A549 (cell line): ENCODE data around the gene TUBB1. TPM values are rescaled to one million over a fixed set of nuclear protein-coding genes. Genes with fewer than 3 reads are reported as not detected.

Source experiments
- ATAC-seq, 2 experiments: fragments of 200-7000 bp in 1 of 2; fragments of >200 bp in 1 of 2; cut with Nextera tagmentation in 1 of 2; cut with Tn5 transposase in 1 of 2; 3 replicates each; pipeline versions ENCODE4 v1.8.0 to v1.9.1; 2018 to 2020; ENCODE audit warnings: mild to moderate bottlenecking in 1 of 2, moderate library complexity in 1 of 2
- CTCF ChIA-PET: fragments of 300-600 bp; sonication (Branson Sonifier 250); formaldehyde crosslinking; extraction: SDS; loops from one replicate; lab custom pipeline; 2021; ENCODE audit warnings: antibody characterized with exemption, inconsistent platforms; lab: Yijun Ruan, JAX
- POLR2A ChIA-PET: fragments of 350-600 bp; formaldehyde crosslinking; extraction: SDS; loops from one replicate; lab custom pipeline; 2021; ENCODE audit warnings: antibody characterized with exemption, inconsistent platforms; lab: Yijun Ruan, JAX
- DNase-seq, 2 experiments: peaks; one replicate each; pipeline versions ENCODE4 v3.0.0 to v3.0.0-alpha.2; 2011 to 2016; ENCODE audit warnings: low read depth in 1 of 2, low spot score in 1 of 2
- FAIRE-seq: peaks from 2 replicates; lab custom pipeline; 2011; peaks lifted over from hg19 to GRCh38; lab: Jason Lieb, UNC
- H3K27ac ChIP-seq, 2 experiments: fragments of >200 bp; sonication (Bioruptor Twin); formaldehyde crosslinking; 3 replicates each; pipeline ENCODE4 v1.5.1; 2016 to 2017
- H3K4me1 ChIP-seq: fragments of >200 bp; sonication (Bioruptor Twin); formaldehyde crosslinking; 3 replicates; pipeline ENCODE4 v1.6.1; 2016
- H3K4me2 ChIP-seq: fragments of >200 bp; sonication (Bioruptor Twin); formaldehyde crosslinking; 3 replicates; pipeline ENCODE4 v1.6.1; 2016
- H3K4me3 ChIP-seq: fragments of >200 bp; sonication (Bioruptor Twin); formaldehyde crosslinking; 3 replicates; pipeline ENCODE4 v1.5.1; 2016
- H3K9me3 ChIP-seq: fragments of >200 bp; sonication (Bioruptor Twin); formaldehyde crosslinking; 3 replicates; pipeline ENCODE4 v1.6.1; 2016
- BHLHE40 ChIP-seq: IDR thresholded peaks from 2 replicates; pipeline ENCODE4 v1.6.1; 2012; ENCODE audit warnings: low read depth, low read length, inconsistent platforms
- CBX2 ChIP-seq: fragments of 200-600 bp; sonication (generic); IDR thresholded peaks from 2 replicates; pipeline ENCODE4 v1.6.1; 2016; ENCODE audit warnings: low read depth, mild to moderate bottlenecking, borderline replicate concordance
- GATA3 ChIP-seq: IDR thresholded peaks from 2 replicates; pipeline ENCODE4 v1.6.1; 2012; ENCODE audit warnings: borderline replicate concordance
- JUN ChIP-seq, 2 experiments: fragments of >200 bp; sonication (Bioruptor Twin); formaldehyde crosslinking; IDR thresholded peaks; 2 replicates in 1 of 2; 3 replicates in 1 of 2; pipeline ENCODE4 v1.6.1; 2016 to 2017
- JUNB ChIP-seq: fragments of >200 bp; sonication (Bioruptor Twin); formaldehyde crosslinking; IDR thresholded peaks from 2 replicates; pipeline ENCODE4 v1.6.1; 2016
- KDM5A ChIP-seq: fragments of 200-600 bp; sonication (generic); IDR thresholded peaks from 2 replicates; pipeline ENCODE4 v1.6.1; 2016; ENCODE audit warnings: antibody characterized with exemption, mild to moderate bottlenecking
- NR3C1 ChIP-seq: fragments of >200 bp; sonication (Bioruptor Twin); formaldehyde crosslinking; IDR thresholded peaks from 3 replicates; pipeline ENCODE4 v1.6.1; 2017
- POLR2A ChIP-seq: IDR thresholded peaks from 2 replicates; pipeline ENCODE4 v1.6.1; 2012; ENCODE audit warnings: mild to moderate bottlenecking, low read length
- POLR2AphosphoS2 ChIP-seq: conservative IDR thresholded peaks from 2 replicates; pipeline ENCODE4 v1.6.1; 2012; ENCODE audit warnings: low read length, improper control_type of control experiment, inconsistent platforms
- RARB ChIP-seq: fragments of 250-450 bp; sonication (Bioruptor Pico); IDR thresholded peaks from 2 replicates; pipeline ENCODE4 v1.8.0; 2021; ENCODE audit warnings: mild to moderate bottlenecking, moderate library complexity
- RFX5 ChIP-seq: fragments of 450-650 bp; IDR thresholded peaks from 2 replicates; pipeline ENCODE4 v1.7.1; 2014; ENCODE audit warnings: antibody characterized with exemption, mild to moderate bottlenecking, moderate library complexity
- TFCP2L1 ChIP-seq: fragments of 250-450 bp; sonication (Bioruptor Pico); IDR thresholded peaks from 2 replicates; pipeline ENCODE4 v1.5.0; 2021; ENCODE audit warnings: mild to moderate bottlenecking
- ZC3H11A ChIP-seq: fragments of 450-650 bp; IDR thresholded peaks from 2 replicates; pipeline ENCODE4 v1.6.1; 2014; ENCODE audit warnings: antibody characterized with exemption, mild to moderate bottlenecking
- WGBS: methylation state at CpG from one replicate; pipeline ENCODE4 v1.1.6; 2017; ENCODE audit errors: missing lambda C conversion rate; 5-methylcytosine and 5-hydroxymethylcytosine counted together
- polyA minus RNA-seq: library from RNA; depleted of rRNA, polyadenylated mRNA; stranded (reverse); fragments of >200 nt; gene quantifications from 2 replicates; pipeline ENCODE4 v1.2.3, GENCODE V29; 2011; rRNA and poly(A)+ RNA removed
- polyA plus RNA-seq, 4 experiments: library from polyadenylated mRNA; depleted of rRNA in 3 of 4; stranded (reverse); fragments of >200 nt; fragmentation: RNase III in 1 of 4; extraction: RNeasy Plus Mini Kit Qiagen cat#74134 plus additional on column Dnase treatment in 1 of 4; gene quantifications; 2 replicates in 3 of 4; 3 replicates in 1 of 4; pipeline ENCODE4 v1.2.3, GENCODE V29; 2011 to 2017
- TF ChIP-seq, protein P1 (sequence below): fragments of 450-650 bp; IDR thresholded peaks from 2 replicates; pipeline ENCODE4 v1.6.1; 2014; ENCODE audit warnings: antibody characterized with exemption
- TF ChIP-seq, protein P2 (sequence below): fragments of >200 bp; sonication (Bioruptor Twin); formaldehyde crosslinking; IDR thresholded peaks from 3 replicates; pipeline ENCODE4 v1.5.1; 2016
- TF ChIP-seq, protein P3 (sequence below): IDR thresholded peaks from 2 replicates; pipeline ENCODE4 v1.6.1; 2012; ENCODE audit warnings: low read depth, borderline replicate concordance
- TF ChIP-seq, protein P4 (sequence below): fragments of >200 bp; sonication (Bioruptor Twin); formaldehyde crosslinking; IDR thresholded peaks from 2 replicates; pipeline ENCODE4 v1.6.1; 2016
- TF ChIP-seq, protein P5 (sequence below): fragments of 250-450 bp; sonication (Bioruptor Pico); IDR thresholded peaks from 2 replicates; pipeline ENCODE4 v1.5.0; 2020; ENCODE audit warnings: low read depth, mild to moderate bottlenecking, moderate library complexity
- TF ChIP-seq, protein P6 (sequence below): fragments of 150-350 bp; IDR thresholded peaks from 2 replicates; pipeline ENCODE4 v1.6.1; 2014; ENCODE audit warnings: low read depth, mild to moderate bottlenecking, low read length

Gene TUBB1
- polyA plus RNA-seq (2011; rRNA removed) (0.03 TPM in 1 of 2 replicates, not detected in the other), polyA plus RNA-seq (2017; fragmentation: RNase III; extraction: RNeasy Plus Mini Kit Qiagen cat#74134 plus additional on column Dnase treatment) (0.03 TPM in 1 of 3 replicates, not detected in the others), polyA minus RNA-seq (not detected in 2 replicates)
- 0.01 TPM in 1 of 2 replicates, not detected in the other for polyA plus RNA-seq (2012; cell fraction: cytosol; rRNA removed)
- polyA plus RNA-seq (2012; cell fraction: nucleus; rRNA removed), result 0.01 and 0.10 TPM in 2 replicates

DNA sequence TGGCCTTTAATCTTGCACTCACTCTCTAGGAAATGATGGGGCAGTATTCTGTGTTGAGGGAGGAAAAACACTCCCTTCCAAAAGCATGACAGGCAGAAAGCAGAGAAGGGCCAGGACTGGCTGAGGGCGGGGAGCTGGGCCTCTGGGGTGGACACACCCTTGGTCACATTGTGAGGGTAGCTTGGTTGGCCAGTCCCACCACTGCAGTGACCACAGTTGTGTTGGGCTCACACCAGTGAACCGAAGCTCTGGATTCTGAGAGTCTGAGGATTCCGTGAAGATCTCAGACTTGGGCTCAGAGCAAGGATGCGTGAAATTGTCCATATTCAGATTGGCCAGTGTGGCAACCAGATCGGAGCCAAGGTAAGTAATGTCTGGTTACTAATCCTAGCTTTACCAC is at the start of gene TUBB1:
TUBB1 (plus strand) TSS at position 213 of the 400 bp plus-strand sequence; CDS start at position 307, 94 bp downstream.
- DNase-seq, result no peak
- H3K4me1 ChIP-seq, result no peaks in the 10 kb centered on the region
- TF ChIP-seq POLR2A, result no peak
- TF ChIP-seq JUN (IDR thresholded peaks at IDR 0.05), result no peak
- TF ChIP-seq JUNB, result no peak
- TF ChIP-seq POLR2AphosphoS2, result no peak
- TF ChIP-seq, protein P1, sequence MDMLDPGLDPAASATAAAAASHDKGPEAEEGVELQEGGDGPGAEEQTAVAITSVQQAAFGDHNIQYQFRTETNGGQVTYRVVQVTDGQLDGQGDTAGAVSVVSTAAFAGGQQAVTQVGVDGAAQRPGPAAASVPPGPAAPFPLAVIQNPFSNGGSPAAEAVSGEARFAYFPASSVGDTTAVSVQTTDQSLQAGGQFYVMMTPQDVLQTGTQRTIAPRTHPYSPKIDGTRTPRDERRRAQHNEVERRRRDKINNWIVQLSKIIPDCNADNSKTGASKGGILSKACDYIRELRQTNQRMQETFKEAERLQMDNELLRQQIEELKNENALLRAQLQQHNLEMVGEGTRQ, result no peak
- TF ChIP-seq, protein P2, sequence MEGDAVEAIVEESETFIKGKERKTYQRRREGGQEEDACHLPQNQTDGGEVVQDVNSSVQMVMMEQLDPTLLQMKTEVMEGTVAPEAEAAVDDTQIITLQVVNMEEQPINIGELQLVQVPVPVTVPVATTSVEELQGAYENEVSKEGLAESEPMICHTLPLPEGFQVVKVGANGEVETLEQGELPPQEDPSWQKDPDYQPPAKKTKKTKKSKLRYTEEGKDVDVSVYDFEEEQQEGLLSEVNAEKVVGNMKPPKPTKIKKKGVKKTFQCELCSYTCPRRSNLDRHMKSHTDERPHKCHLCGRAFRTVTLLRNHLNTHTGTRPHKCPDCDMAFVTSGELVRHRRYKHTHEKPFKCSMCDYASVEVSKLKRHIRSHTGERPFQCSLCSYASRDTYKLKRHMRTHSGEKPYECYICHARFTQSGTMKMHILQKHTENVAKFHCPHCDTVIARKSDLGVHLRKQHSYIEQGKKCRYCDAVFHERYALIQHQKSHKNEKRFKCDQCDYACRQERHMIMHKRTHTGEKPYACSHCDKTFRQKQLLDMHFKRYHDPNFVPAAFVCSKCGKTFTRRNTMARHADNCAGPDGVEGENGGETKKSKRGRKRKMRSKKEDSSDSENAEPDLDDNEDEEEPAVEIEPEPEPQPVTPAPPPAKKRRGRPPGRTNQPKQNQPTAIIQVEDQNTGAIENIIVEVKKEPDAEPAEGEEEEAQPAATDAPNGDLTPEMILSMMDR, result no peak
- TF ChIP-seq NR3C1, result no peak
- TF ChIP-seq, protein P3, sequence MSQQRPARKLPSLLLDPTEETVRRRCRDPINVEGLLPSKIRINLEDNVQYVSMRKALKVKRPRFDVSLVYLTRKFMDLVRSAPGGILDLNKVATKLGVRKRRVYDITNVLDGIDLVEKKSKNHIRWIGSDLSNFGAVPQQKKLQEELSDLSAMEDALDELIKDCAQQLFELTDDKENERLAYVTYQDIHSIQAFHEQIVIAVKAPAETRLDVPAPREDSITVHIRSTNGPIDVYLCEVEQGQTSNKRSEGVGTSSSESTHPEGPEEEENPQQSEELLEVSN, result no peak
- no peak for TF ChIP-seq BHLHE40
- no peak for TF ChIP-seq ZC3H11A
- TF ChIP-seq, protein P4, sequence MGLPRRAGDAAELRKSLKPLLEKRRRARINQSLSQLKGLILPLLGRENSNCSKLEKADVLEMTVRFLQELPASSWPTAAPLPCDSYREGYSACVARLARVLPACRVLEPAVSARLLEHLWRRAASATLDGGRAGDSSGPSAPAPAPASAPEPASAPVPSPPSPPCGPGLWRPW, result no peak
- TF ChIP-seq CBX2, result no peak
- TF ChIP-seq, all 56 proteins: peak for 0
- Histone ChIP-seq H3K27ac (no peak within 1 kb of the TSS), H3K4me2 (no peak within 1 kb of the TSS), H3K4me3 (no peak within 1 kb of the TSS), H3K9me3 (no peaks in the 10 kb centered on the region)
- WGBS, result 92% methylated on average over 5 of the region's 5 CpGs
- ATAC-seq (no peak), FAIRE-seq (no peak)
- POLR2A ChIA-PET, result interaction anchor here (2.1 kb wide), 1 partner anchor 13 kb away, joined by 8 read pairs; the partner anchor contains the start of gene ATP5F1E
- CTCF ChIA-PET, result interaction anchor here (1.9 kb wide), 1 partner anchor 14 kb away, joined by 5 read pairs; no protein-coding TSS in a partner anchor

DNA sequence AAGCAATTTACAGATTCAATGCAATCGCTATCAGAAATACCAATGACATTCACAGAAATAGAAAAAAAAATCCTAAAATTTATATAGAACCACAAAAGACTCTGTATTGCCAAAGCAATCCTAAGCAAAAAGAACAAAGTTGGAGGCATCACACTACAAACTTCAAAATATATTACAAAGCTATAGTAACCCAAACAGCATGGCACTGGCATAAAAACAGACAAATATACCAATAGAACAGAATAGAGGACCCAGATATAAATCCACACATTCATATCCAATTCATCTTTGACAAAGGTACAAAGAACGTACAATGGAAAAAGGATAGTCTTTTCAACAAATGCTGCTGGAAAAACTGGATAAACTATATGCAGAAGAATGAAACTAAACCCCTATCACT is 49.8 kb upstream of the TUBB1 start:
- H3K4me2 ChIP-seq, result no peak overlapping the region
- ATAC-seq (no peak), FAIRE-seq (no peak), DNase-seq (no peak)
- ChIA-PET CTCF (no interaction called here), POLR2A (no interaction called here)
- WGBS, result 1% methylated on average over 2 of the region's 2 CpGs
- no peaks in the 10 kb centered on the region for H3K4me1 ChIP-seq
- TF ChIP-seq, protein P5, sequence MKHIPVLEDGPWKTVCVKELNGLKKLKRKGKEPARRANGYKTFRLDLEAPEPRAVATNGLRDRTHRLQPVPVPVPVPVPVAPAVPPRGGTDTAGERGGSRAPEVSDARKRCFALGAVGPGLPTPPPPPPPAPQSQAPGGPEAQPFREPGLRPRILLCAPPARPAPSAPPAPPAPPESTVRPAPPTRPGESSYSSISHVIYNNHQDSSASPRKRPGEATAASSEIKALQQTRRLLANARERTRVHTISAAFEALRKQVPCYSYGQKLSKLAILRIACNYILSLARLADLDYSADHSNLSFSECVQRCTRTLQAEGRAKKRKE (CRISPR knock-in tag), result no peak
- no peak for TF ChIP-seq BHLHE40
- TF ChIP-seq, protein P6, sequence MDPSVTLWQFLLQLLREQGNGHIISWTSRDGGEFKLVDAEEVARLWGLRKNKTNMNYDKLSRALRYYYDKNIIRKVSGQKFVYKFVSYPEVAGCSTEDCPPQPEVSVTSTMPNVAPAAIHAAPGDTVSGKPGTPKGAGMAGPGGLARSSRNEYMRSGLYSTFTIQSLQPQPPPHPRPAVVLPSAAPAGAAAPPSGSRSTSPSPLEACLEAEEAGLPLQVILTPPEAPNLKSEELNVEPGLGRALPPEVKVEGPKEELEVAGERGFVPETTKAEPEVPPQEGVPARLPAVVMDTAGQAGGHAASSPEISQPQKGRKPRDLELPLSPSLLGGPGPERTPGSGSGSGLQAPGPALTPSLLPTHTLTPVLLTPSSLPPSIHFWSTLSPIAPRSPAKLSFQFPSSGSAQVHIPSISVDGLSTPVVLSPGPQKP, result no peak
- no peak for TF ChIP-seq JUN (IDR thresholded peaks at IDR 0.05)
- TF ChIP-seq RFX5, result no peak
- no peak for TF ChIP-seq KDM5A
- no peak for TF ChIP-seq RARB
- no peak for TF ChIP-seq GATA3
- no peak for TF ChIP-seq TFCP2L1 (CRISPR knock-in tag)
- peaks cover 18% of the 10 kb centered on the region for H3K9me3 ChIP-seq
- H3K4me3 ChIP-seq, result no peak overlapping the region
- H3K27ac ChIP-seq, result no peak overlapping the region
